ENCODE measurements around the gene LAPTM5. TPM values are rescaled to one million over a fixed set of nuclear protein-coding genes. Genes with fewer than 3 reads are reported as not detected.

The LAPTM5 gene
- total RNA-seq, 1 experiment from 2014 or later: 0.15 TPM

GRCh38 chr1:30774550-30775432 lies 17.2 kb upstream of the LAPTM5 start:
- no peak overlapping the region for H2BK5ac ChIP-seq (ENCODE audit: insufficient read length, low read length)
- H2BK20ac ChIP-seq (ENCODE audit: low read depth, low read length, poor library complexity, severe bottlenecking): no peak overlapping the region
- no CpG with 5 or more reads among the region's 22 CpGs for WGBS (ENCODE audit: extremely low coverage, insufficient read length, low lambda C conversion rate)
- no peak overlapping the region for H3T11ph ChIP-seq (ENCODE audit: low read length)
- H2AFZ ChIP-seq (ENCODE audit: low read length): no peak overlapping the region
- Mint-ChIP-seq H3K27me3 (ENCODE audit: low read depth) (peaks cover 5% of the 10 kb centered on the region), H3K36me3 (ENCODE audit: insufficient read depth in 1 of 3, low read depth in 3 of 3) (no peaks in the 10 kb centered on the region), H3K4me3 (no peak overlapping the region), H3K4me1 (peaks cover 5 to 22% of the 10 kb centered on the region in 2 experiments), H3K9me3 (no peaks in the 10 kb centered on the region), H3K27ac (no peak overlapping the region)
- H3K9me3 ChIP-seq (ENCODE audit: control insufficient read depth, low read depth, low read length): no peaks in the 10 kb centered on the region
- H4K8ac ChIP-seq (replicated peaks; ENCODE audit: insufficient read length, low read depth, low read length): no peak overlapping the region
- H3K4me2 ChIP-seq (ENCODE audit: insufficient read depth, insufficient read length, low read length): no peak overlapping the region
- DNase-seq: no peak
- H4K5ac ChIP-seq (ENCODE audit: insufficient read length, low read depth, low read length): no peak overlapping the region
- H2BK15ac ChIP-seq (ENCODE audit: low read depth, low read length): no peak overlapping the region
- H3K4ac ChIP-seq (ENCODE audit: low read depth, low read length): no peak overlapping the region
- no peak overlapping the region for H3K14ac ChIP-seq (ENCODE audit: insufficient read depth, low read length)
- no peak overlapping the region for H2BK12ac ChIP-seq (ENCODE audit: insufficient read length, low read depth, low read length)
- no peaks in the 10 kb centered on the region for H3K79me2 ChIP-seq (ENCODE audit: insufficient read depth, low read length)
- no peak overlapping the region for H3K9ac ChIP-seq (ENCODE audit: extremely low read depth, insufficient read length, low read length)
- no peaks in the 10 kb centered on the region for H3K79me1 ChIP-seq (ENCODE audit: insufficient read depth, low read depth, low read length, poor library complexity, severe bottlenecking)
- TF ChIP-seq CTCF (conservative IDR thresholded peaks at IDR 0.05): no peak
- no peaks in the 10 kb centered on the region for H4K20me1 ChIP-seq (ENCODE audit: control insufficient read depth, insufficient read depth, insufficient read length)
- no peak overlapping the region for H3K56ac ChIP-seq (ENCODE audit: insufficient read length, low read depth, low read length)
- H3K4me1 ChIP-seq (ENCODE audit: insufficient read depth, low read length): no peaks in the 10 kb centered on the region
- H3K23ac ChIP-seq (ENCODE audit: insufficient read length, low read depth, low read length): no peak overlapping the region
- no peak overlapping the region for H2BK120ac ChIP-seq (ENCODE audit: low read depth, low read length, poor library complexity, severe bottlenecking)
- H3K27ac ChIP-seq (ENCODE audit: insufficient read length, low read depth, low read length): no peak overlapping the region
- H4K91ac ChIP-seq (ENCODE audit: insufficient read length, low read depth, low read length): no peak overlapping the region
- no peak overlapping the region for H2AK5ac ChIP-seq (ENCODE audit: insufficient read length, low read length)
- no peaks in the 10 kb centered on the region for H3K27me3 ChIP-seq (ENCODE audit: insufficient read depth, low read length)
- H3K23me2 ChIP-seq (ENCODE audit: insufficient read length, low read depth, low read length, poor library complexity, severe bottlenecking): no peaks in the 10 kb centered on the region
- no peak overlapping the region for H3K18ac ChIP-seq (ENCODE audit: insufficient read length, low read depth, low read length)
